ENCODE measurements around the gene EPS8L1. TPM values are rescaled to one million over a fixed set of nuclear protein-coding genes. Genes with fewer than 3 reads are reported as not detected.
"Not testable (repeated sequence)": the region's sequence is repeated elsewhere in the genome, so short reads cannot be mapped to it uniquely, and the experiment has no call there.

The EPS8L1 gene
- total RNA-seq, result 22.4 TPM in 2 replicates
- long read RNA-seq, transcript EPS8L1-206 (2 exons, 745 nt), result major isoform, 6 of 6 reads
- long read RNA-seq, partial matches to known transcripts, result 0 of 6 reads
- long read RNA-seq, other reads (novel, unspliced or antisense), result 0 of 6 reads

DNA sequence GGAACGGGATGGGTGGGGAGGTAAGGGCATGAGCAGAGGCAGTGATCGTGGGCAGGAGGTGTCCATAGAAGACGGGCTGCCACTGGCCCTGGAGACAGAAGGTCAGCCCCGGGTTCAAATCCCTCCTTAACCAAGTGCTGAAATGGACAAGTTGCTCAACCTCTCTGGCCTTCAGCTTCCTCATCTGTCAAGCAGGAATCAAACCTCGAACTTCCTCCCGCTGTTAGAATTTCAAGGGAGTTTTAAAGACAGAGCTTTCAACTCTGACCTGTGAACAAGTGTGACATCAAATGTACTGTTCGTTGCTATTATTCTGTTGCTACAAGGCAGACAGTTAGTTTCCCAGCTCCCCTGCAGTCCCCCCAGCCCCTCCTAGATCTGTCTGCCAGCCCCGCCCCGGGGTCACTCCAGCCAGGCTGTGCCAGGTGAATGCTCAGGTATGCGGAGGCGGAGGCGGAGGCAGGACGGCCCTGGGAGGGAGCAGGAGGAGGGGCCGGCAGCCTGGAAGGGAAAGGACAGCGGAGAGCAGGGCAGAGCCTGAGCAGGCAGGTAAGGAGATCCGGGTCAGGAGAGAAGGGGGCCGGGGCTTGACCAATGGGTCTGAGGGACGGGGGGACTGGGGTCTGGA lies at the start of gene EPS8L1:
Gene EPS8L1, plus strand, starts transcription at position 499 of the 628 bp plus-strand sequence. CDS start 576 bp downstream, outside the sequence.
- no peak for DNase-seq (ENCODE audit: low read depth, low spot score)
- H3K4me1 Mint-ChIP-seq, result peaks cover 7% of the 10 kb centered on the region
- TF ChIP-seq, protein P1, sequence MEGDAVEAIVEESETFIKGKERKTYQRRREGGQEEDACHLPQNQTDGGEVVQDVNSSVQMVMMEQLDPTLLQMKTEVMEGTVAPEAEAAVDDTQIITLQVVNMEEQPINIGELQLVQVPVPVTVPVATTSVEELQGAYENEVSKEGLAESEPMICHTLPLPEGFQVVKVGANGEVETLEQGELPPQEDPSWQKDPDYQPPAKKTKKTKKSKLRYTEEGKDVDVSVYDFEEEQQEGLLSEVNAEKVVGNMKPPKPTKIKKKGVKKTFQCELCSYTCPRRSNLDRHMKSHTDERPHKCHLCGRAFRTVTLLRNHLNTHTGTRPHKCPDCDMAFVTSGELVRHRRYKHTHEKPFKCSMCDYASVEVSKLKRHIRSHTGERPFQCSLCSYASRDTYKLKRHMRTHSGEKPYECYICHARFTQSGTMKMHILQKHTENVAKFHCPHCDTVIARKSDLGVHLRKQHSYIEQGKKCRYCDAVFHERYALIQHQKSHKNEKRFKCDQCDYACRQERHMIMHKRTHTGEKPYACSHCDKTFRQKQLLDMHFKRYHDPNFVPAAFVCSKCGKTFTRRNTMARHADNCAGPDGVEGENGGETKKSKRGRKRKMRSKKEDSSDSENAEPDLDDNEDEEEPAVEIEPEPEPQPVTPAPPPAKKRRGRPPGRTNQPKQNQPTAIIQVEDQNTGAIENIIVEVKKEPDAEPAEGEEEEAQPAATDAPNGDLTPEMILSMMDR (conservative IDR thresholded peaks at IDR 0.05), result no peak
- no peak within 1 kb of the TSS for H3K27ac Mint-ChIP-seq (ENCODE audit: unreplicated experiment)
- H3K27me3 Mint-ChIP-seq (ENCODE audit: low read depth), result peaks cover 87% of the 10 kb centered on the region
- no peak within 1 kb of the TSS for H3K4me3 Mint-ChIP-seq
- H3K36me3 Mint-ChIP-seq (ENCODE audit: low read depth), result no peaks in the 10 kb centered on the region
- H3K9me3 Mint-ChIP-seq, result no peaks in the 10 kb centered on the region

DNA sequence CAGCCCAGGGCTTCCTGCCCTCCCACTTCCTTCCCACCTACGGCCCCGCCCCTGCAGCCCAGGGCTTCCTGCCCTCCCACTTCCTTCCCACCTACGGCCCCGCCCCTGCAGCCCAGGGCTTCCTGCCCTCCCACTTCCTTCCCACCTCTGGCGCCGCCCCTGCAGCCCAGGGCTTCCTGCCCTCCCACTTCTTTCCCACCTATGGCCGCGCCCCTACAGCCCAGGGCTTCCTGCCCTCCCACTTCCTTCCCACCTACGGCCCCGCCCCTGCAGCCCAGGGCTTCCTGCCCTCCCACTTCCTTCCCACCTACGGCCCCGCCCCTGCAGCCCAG lies 48.6 kb upstream of the EPS8L1 start:
- H3K27me3 Mint-ChIP-seq (ENCODE audit: low read depth); H3K9me3 Mint-ChIP-seq; H3K27ac Mint-ChIP-seq (ENCODE audit: unreplicated experiment); H3K4me3 Mint-ChIP-seq; H3K4me1 Mint-ChIP-seq; H3K36me3 Mint-ChIP-seq (ENCODE audit: low read depth); DNase-seq (ENCODE audit: low read depth, low spot score): not testable (repeated sequence)

DNA sequence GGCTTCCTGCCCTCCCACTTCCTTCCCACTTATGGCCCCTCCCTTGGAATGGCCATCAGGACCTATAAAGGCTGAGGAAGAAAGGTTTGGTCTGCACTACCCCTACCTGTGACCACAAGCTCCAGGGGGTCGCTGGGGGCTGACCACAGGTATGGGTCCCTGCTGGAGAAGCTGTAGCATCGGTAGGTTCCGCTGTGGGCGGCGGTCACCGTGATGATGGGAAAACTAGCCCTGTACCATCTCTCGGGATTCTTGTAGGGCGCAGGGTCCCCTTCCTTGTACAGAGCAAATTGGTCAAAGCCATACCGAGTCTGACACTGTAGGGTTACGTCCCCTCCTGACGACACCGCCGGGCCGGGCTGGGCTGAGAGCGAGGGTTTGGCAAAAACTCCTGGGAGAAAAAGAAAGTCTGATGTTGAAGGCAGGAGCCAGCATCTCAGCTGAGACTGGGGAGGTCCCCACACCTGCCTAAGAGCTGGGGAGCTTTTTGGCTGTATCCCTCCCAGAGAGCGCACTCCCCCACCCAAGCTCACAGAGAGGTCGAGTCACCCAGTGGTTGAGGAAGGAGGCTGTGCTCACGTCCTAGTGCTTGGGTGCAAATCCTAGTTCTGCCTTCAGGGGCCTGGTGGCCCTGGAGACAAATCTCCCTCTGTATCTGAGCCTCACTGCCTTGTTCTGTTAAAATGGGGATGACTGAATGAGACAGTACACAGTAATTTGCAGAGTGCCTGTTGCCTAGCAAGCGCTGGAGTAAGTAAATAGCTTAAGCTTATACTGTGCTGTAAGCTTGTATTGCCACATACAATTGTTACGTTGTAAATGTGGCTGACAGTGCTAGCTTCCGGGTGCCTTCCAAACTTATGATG lies 48.0 kb upstream of the EPS8L1 start:
- Mint-ChIP-seq H3K4me1 (no peaks in the 10 kb centered on the region), H3K4me3 (no peak overlapping the region), H3K36me3 (ENCODE audit: low read depth) (peaks cover under 1% of the 10 kb centered on the region), H3K9me3 (no peaks in the 10 kb centered on the region), H3K27ac (ENCODE audit: unreplicated experiment) (peak overlapping the region; percentile 35), H3K27me3 (ENCODE audit: low read depth) (no peaks in the 10 kb centered on the region)
- no peak for DNase-seq (ENCODE audit: low read depth, low spot score)
- TF ChIP-seq, protein P1 (conservative IDR thresholded peaks at IDR 0.05), result no peak

DNA sequence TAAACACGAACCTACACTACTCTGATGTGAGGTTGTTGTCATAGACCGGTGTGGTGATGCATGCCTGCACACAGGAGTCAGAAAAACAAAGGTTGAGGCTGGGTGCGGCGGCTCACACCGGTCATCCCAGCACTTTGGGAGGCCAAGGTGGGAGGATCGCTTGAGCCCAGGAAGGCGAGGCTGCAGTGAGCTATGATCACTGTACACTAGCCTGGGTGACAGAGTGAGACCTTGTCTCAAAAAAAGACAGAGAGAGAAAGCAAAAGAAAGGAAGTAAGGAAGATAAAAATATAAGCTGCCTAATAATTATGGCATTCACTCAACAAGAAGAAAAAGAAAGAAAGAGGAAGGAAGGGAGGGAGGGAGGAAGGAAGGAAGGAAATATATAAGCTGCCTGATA lies 46.9 kb upstream of the EPS8L1 start:
- Mint-ChIP-seq H3K36me3 (ENCODE audit: low read depth) (peaks cover 2% of the 10 kb centered on the region), H3K9me3 (no peaks in the 10 kb centered on the region), H3K27me3 (ENCODE audit: low read depth) (no peaks in the 10 kb centered on the region), H3K4me1 (no peaks in the 10 kb centered on the region), H3K4me3 (no peak overlapping the region), H3K27ac (ENCODE audit: unreplicated experiment) (no peak overlapping the region)
- no peak for DNase-seq (ENCODE audit: low read depth, low spot score)
- TF ChIP-seq, protein P1 (conservative IDR thresholded peaks at IDR 0.05), result no peak

DNA sequence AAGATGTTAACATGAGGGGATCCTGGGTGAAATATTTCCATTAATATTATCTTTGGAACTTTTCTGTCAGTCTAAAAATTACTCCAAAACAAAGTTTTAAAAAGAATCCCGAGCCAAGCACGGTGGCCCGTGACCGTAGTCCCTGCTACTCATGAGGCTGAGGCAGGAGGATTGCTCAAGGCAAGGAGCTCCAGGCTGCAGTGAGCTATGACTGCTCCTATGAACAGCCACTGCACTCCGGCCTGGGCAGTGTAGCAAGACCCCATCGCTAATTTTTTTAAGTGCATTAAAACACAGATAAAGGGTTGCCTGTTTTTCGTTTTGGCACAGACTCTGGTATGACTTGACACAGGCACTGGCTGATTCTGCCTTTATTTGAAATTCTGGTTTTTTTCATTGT lies 44.5 kb upstream of the EPS8L1 start:
- no peak for DNase-seq (ENCODE audit: low read depth, low spot score)
- H3K27me3 Mint-ChIP-seq (ENCODE audit: low read depth), result no peaks in the 10 kb centered on the region
- no peaks in the 10 kb centered on the region for H3K4me1 Mint-ChIP-seq
- H3K4me3 Mint-ChIP-seq, result no peak overlapping the region
- no peak overlapping the region for H3K27ac Mint-ChIP-seq (ENCODE audit: unreplicated experiment)
- peaks cover 2% of the 10 kb centered on the region for H3K36me3 Mint-ChIP-seq (ENCODE audit: low read depth)
- TF ChIP-seq, protein P1 (conservative IDR thresholded peaks at IDR 0.05), result no peak
- no peaks in the 10 kb centered on the region for H3K9me3 Mint-ChIP-seq
